Astrocyte (in vitro differentiated cells and primary cell): Measurements from ENCODE around the gene HOXA2.

Source experiments
- EZH2 ChIP-seq: IDR thresholded peaks from 2 replicates; pipeline ENCODE4 v1.6.1; 2012; ENCODE audit warnings: mild to moderate bottlenecking, low read length, inconsistent platforms; ENCODE audit not compliant: insufficient read depth
- TF ChIP-seq, protein P1 (sequence below): IDR thresholded peaks from 2 replicates; pipeline ENCODE4 v1.5.1; 2011; ENCODE audit warnings: low read depth, mild to moderate bottlenecking, inconsistent platforms, low read length, moderate library complexity; ENCODE audit not compliant: insufficient read depth

DNA sequence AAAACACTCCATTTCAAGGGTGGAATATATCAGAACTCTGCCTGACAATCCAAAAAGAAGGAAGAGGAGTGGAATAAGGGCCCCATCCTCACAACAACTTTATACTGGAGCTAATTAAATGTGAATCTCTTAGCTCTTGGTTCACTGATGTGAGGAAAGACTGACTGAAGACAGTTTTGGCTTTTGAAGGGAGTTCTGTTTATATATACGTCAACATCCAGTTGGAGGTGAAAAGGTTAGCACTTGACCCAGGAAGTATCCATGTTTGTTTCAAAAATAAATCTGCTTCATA, 9.7 kb downstream of the HOXA2 start:
- TF ChIP-seq, protein P1, sequence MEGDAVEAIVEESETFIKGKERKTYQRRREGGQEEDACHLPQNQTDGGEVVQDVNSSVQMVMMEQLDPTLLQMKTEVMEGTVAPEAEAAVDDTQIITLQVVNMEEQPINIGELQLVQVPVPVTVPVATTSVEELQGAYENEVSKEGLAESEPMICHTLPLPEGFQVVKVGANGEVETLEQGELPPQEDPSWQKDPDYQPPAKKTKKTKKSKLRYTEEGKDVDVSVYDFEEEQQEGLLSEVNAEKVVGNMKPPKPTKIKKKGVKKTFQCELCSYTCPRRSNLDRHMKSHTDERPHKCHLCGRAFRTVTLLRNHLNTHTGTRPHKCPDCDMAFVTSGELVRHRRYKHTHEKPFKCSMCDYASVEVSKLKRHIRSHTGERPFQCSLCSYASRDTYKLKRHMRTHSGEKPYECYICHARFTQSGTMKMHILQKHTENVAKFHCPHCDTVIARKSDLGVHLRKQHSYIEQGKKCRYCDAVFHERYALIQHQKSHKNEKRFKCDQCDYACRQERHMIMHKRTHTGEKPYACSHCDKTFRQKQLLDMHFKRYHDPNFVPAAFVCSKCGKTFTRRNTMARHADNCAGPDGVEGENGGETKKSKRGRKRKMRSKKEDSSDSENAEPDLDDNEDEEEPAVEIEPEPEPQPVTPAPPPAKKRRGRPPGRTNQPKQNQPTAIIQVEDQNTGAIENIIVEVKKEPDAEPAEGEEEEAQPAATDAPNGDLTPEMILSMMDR = no peak
- TF ChIP-seq EZH2 = no peak
